Measurements from ENCODE around the gene KCNJ6.

Gene KCNJ6

GRCh38 chr21:37562920-37563640, 353.2 kb downstream of the KCNJ6 start:
- DNase-seq, result no peak

GRCh38 chr21:37561941-37562919, 354.0 kb downstream of the KCNJ6 start:
- no peak for DNase-seq

GRCh38 chr21:37561506-37561905, 354.8 kb downstream of the KCNJ6 start:
- DNase-seq, result no peak

- no peak for DNase-seq
Measured at GRCh38 chr21:37560385-37560784, 355.9 kb downstream of the KCNJ6 start.

GRCh38 chr21:37558676-37559211, 357.5 kb downstream of the KCNJ6 start:
- no peak for DNase-seq
